Measurements from ENCODE around the gene CABLES1.
"Not testable (repeated sequence)": the region's sequence is repeated elsewhere in the genome, so short reads cannot be mapped to it uniquely, and the experiment has no call there.

Gene CABLES1

GRCh38 chr18:23095463-23095862 lies 39.8 kb upstream of the CABLES1 start:
- no peak overlapping the region for H3K4me3 ChIP-seq (ENCODE audit: low read depth, low read length)
- H3K79me2 ChIP-seq (ENCODE audit: control insufficient read depth, insufficient read depth, low read length, poor library complexity): no peaks in the 10 kb centered on the region
- H2AK5ac ChIP-seq (ENCODE audit: low read length): no peak overlapping the region
- peak in 1 of 2 donors; percentile 31 for DNase-seq
- H2BK120ac ChIP-seq (ENCODE audit: insufficient read depth, low read length, poor library complexity): no peak overlapping the region
- H3K4ac ChIP-seq (ENCODE audit: low read depth, low read length): no peak overlapping the region
- H3K9me3 ChIP-seq (ENCODE audit: insufficient read depth, low read depth, low read length): no peaks in the 10 kb centered on the region
- no peak overlapping the region for H3K27ac ChIP-seq (ENCODE audit: low read depth, low read length)
- H3K79me1 ChIP-seq (ENCODE audit: low read length): no peaks in the 10 kb centered on the region
- no peak overlapping the region for H2AFZ ChIP-seq (ENCODE audit: insufficient read depth, low read length, poor library complexity)
- H3K36me3 ChIP-seq (ENCODE audit: control insufficient read depth in 1 of 2, insufficient read depth in 2 of 2, low read length in 2 of 2): no peaks in the 10 kb centered on the region
- no peak overlapping the region for H4K91ac ChIP-seq (ENCODE audit: low read depth, low read length)
- H3K4me1 ChIP-seq (ENCODE audit: control insufficient read depth in 1 of 2, insufficient read depth in 2 of 2, low read length in 2 of 2): no peaks in the 10 kb centered on the region
- no peak overlapping the region for H3K23ac ChIP-seq (ENCODE audit: low read length)
- no peak overlapping the region for H2BK12ac ChIP-seq (ENCODE audit: low read length)
- no peak overlapping the region for H3K4me2 ChIP-seq (ENCODE audit: low read length)
- no peak overlapping the region for H3K9ac ChIP-seq (ENCODE audit: low read length)
- no peak overlapping the region for H4K8ac ChIP-seq (ENCODE audit: low read depth, low read length)
- H3K18ac ChIP-seq (ENCODE audit: low read length): no peak overlapping the region
- H3K27me3 ChIP-seq (ENCODE audit: insufficient read depth, low read length): no peaks in the 10 kb centered on the region
- no peak overlapping the region for H3K14ac ChIP-seq (ENCODE audit: low read length)
- WGBS (ENCODE audit: extremely low coverage, insufficient coverage, insufficient read length): no CpG with 5 or more reads among the region's 6 CpGs
- no peak overlapping the region for H4K12ac ChIP-seq (ENCODE audit: low read depth, low read length)
- H2BK5ac ChIP-seq (ENCODE audit: low read depth, low read length, poor library complexity): no peak overlapping the region

GRCh38 chr18:23097016-23097415 lies 38.3 kb upstream of the CABLES1 start:
- not testable (repeated sequence) for H2BK12ac ChIP-seq (ENCODE audit: low read length); H3K4me2 ChIP-seq (ENCODE audit: low read length); H2BK120ac ChIP-seq (ENCODE audit: insufficient read depth, low read length, poor library complexity); H3K4me1 ChIP-seq (ENCODE audit: control insufficient read depth in 1 of 2, insufficient read depth in 2 of 2, low read length in 2 of 2); H3K27ac ChIP-seq (ENCODE audit: low read depth, low read length); H3K4ac ChIP-seq (ENCODE audit: low read depth, low read length); H4K91ac ChIP-seq (ENCODE audit: low read depth, low read length); H2AK5ac ChIP-seq (ENCODE audit: low read length); H3K23ac ChIP-seq (ENCODE audit: low read length); H2AFZ ChIP-seq (ENCODE audit: insufficient read depth, low read length, poor library complexity); H3K9me3 ChIP-seq (ENCODE audit: insufficient read depth, low read depth, low read length); H3K79me1 ChIP-seq (ENCODE audit: low read length); H3K79me2 ChIP-seq (ENCODE audit: control insufficient read depth, insufficient read depth, low read length, poor library complexity); H3K9ac ChIP-seq (ENCODE audit: low read length); H3K14ac ChIP-seq (ENCODE audit: low read length); DNase-seq; H4K8ac ChIP-seq (ENCODE audit: low read depth, low read length); H3K27me3 ChIP-seq (ENCODE audit: insufficient read depth, low read length); H3K36me3 ChIP-seq (ENCODE audit: control insufficient read depth in 1 of 2, insufficient read depth in 2 of 2, low read length in 2 of 2); H3K18ac ChIP-seq (ENCODE audit: low read length); H4K12ac ChIP-seq (ENCODE audit: low read depth, low read length); H2BK5ac ChIP-seq (ENCODE audit: low read depth, low read length, poor library complexity); H3K4me3 ChIP-seq (ENCODE audit: low read depth, low read length)
- WGBS (ENCODE audit: extremely low coverage, insufficient coverage, insufficient read length): no CpG with 5 or more reads among the region's 8 CpGs

GRCh38 chr18:23099621-23100020 lies 35.7 kb upstream of the CABLES1 start:
- Histone ChIP-seq H2BK120ac (ENCODE audit: insufficient read depth, low read length, poor library complexity) (no peak overlapping the region), H3K27ac (ENCODE audit: low read depth, low read length) (no peak overlapping the region), H3K27me3 (ENCODE audit: insufficient read depth, low read length) (no peaks in the 10 kb centered on the region), H3K4me3 (ENCODE audit: low read depth, low read length) (no peak overlapping the region), H3K9me3 (ENCODE audit: insufficient read depth, low read depth, low read length) (no peaks in the 10 kb centered on the region), H3K14ac (ENCODE audit: low read length) (no peak overlapping the region), H4K91ac (ENCODE audit: low read depth, low read length) (no peak overlapping the region), H3K4me1 (ENCODE audit: control insufficient read depth in 1 of 2, insufficient read depth in 2 of 2, low read length in 2 of 2) (peaks cover 3% of the 10 kb centered on the region in 2 experiments), H4K12ac (ENCODE audit: low read depth, low read length) (no peak overlapping the region), H3K4me2 (ENCODE audit: low read length) (no peak overlapping the region), H2AFZ (ENCODE audit: insufficient read depth, low read length, poor library complexity) (no peak overlapping the region), H3K36me3 (ENCODE audit: control insufficient read depth in 1 of 2, insufficient read depth in 2 of 2, low read length in 2 of 2) (no peaks in the 10 kb centered on the region), H2BK5ac (ENCODE audit: low read depth, low read length, poor library complexity) (no peak overlapping the region), H2AK5ac (ENCODE audit: low read length) (no peak overlapping the region), H3K79me2 (ENCODE audit: control insufficient read depth, insufficient read depth, low read length, poor library complexity) (peaks cover 2% of the 10 kb centered on the region), H3K79me1 (ENCODE audit: low read length) (peaks cover 5% of the 10 kb centered on the region), H3K18ac (ENCODE audit: low read length) (no peak overlapping the region), H3K23ac (ENCODE audit: low read length) (no peak overlapping the region), H3K9ac (ENCODE audit: low read length) (no peak overlapping the region), H2BK12ac (ENCODE audit: low read length) (peak overlapping the region; percentile 52), H4K8ac (ENCODE audit: low read depth, low read length) (no peak overlapping the region), H3K4ac (ENCODE audit: low read depth, low read length) (no peak overlapping the region)
- no CpG with 5 or more reads among the region's 5 CpGs for WGBS (ENCODE audit: extremely low coverage, insufficient coverage, insufficient read length)
- DNase-seq: peak; percentile 7 to 20

GRCh38 chr18:23101861-23102432 lies 33.3 kb upstream of the CABLES1 start:
- Histone ChIP-seq H3K27ac (ENCODE audit: low read depth, low read length) (peak overlapping the region; percentile 27), H3K4me1 (ENCODE audit: control insufficient read depth in 1 of 2, insufficient read depth in 2 of 2, low read length in 2 of 2) (peaks cover 14 to 15% of the 10 kb centered on the region in 2 experiments), H2BK120ac (ENCODE audit: insufficient read depth, low read length, poor library complexity) (peak overlapping the region; percentile 15), H4K8ac (ENCODE audit: low read depth, low read length) (peak overlapping the region; percentile 43), H2AFZ (ENCODE audit: insufficient read depth, low read length, poor library complexity) (no peak overlapping the region), H3K36me3 (ENCODE audit: control insufficient read depth in 1 of 2, insufficient read depth in 2 of 2, low read length in 2 of 2) (no peaks in the 10 kb centered on the region), H3K18ac (ENCODE audit: low read length) (no peak overlapping the region), H2AK5ac (ENCODE audit: low read length) (no peak overlapping the region), H3K79me2 (ENCODE audit: control insufficient read depth, insufficient read depth, low read length, poor library complexity) (peaks cover 2% of the 10 kb centered on the region), H3K14ac (ENCODE audit: low read length) (no peak overlapping the region), H3K27me3 (ENCODE audit: insufficient read depth, low read length) (no peaks in the 10 kb centered on the region), H2BK12ac (ENCODE audit: low read length) (peak overlapping the region; percentile 61), H3K79me1 (ENCODE audit: low read length) (peaks cover 16% of the 10 kb centered on the region), H3K4me3 (ENCODE audit: low read depth, low read length) (no peak overlapping the region), H3K9me3 (ENCODE audit: insufficient read depth, low read depth, low read length) (no peaks in the 10 kb centered on the region), H3K9ac (ENCODE audit: low read length) (no peak overlapping the region), H4K91ac (ENCODE audit: low read depth, low read length) (peak overlapping the region; percentile 4), H2BK5ac (ENCODE audit: low read depth, low read length, poor library complexity) (peak overlapping the region; percentile 33), H3K23ac (ENCODE audit: low read length) (no peak overlapping the region), H4K12ac (ENCODE audit: low read depth, low read length) (no peak overlapping the region), H3K4ac (ENCODE audit: low read depth, low read length) (no peak overlapping the region), H3K4me2 (ENCODE audit: low read length) (no peak overlapping the region)
- DNase-seq: peak; percentile 70 to 89
- WGBS (ENCODE audit: extremely low coverage, insufficient coverage, insufficient read length): no CpG with 5 or more reads among the region's 12 CpGs
